Measurements from ENCODE around the gene SMC1B.

Gene SMC1B

GRCh38 chr22:45413368-45414211, at the start of gene SMC1B, which contains the start of gene RIBC2:
Gene SMC1B, minus strand, starts transcription at chr22:45413599. Its CDS starts 32 bp downstream, at chr22:45413567.
Gene RIBC2, plus strand, starts transcription at chr22:45413693. Its CDS starts 194 bp downstream, at chr22:45413887.
- H3K4me3 ChIP-seq (ENCODE audit: low read depth, low read length) = peak within 1 kb of the TSS; percentile 83
- TF ChIP-seq CTCF (IDR thresholded peaks at IDR 0.05; ENCODE audit: insufficient read depth, low read depth, low read length, missing control alignments) = no peak
- DNase-seq (ENCODE audit: low read depth) = peak; percentile 97

- no peak for TF ChIP-seq CTCF (IDR thresholded peaks at IDR 0.05; ENCODE audit: insufficient read depth, low read depth, low read length, missing control alignments)
- no peak overlapping the region for H3K4me3 ChIP-seq (ENCODE audit: low read depth, low read length)
- DNase-seq (ENCODE audit: low read depth) = peak; percentile 33
Measured at GRCh38 chr22:45462034-45462655, 48.7 kb upstream of the SMC1B start.

GRCh38 chr22:45460288-45461109, 47.1 kb upstream of the SMC1B start:
- DNase-seq (ENCODE audit: low read depth) = no peak

GRCh38 chr22:45459235-45459634, 45.8 kb upstream of the SMC1B start:
- no peak overlapping the region for H3K4me3 ChIP-seq (ENCODE audit: low read depth, low read length)
- DNase-seq (ENCODE audit: low read depth) = no peak
- no peak for TF ChIP-seq CTCF (IDR thresholded peaks at IDR 0.05; ENCODE audit: insufficient read depth, low read depth, low read length, missing control alignments)

More at GRCh38 chr22:45460288-45461109, 47.1 kb upstream of the SMC1B start:
- H3K4me3 ChIP-seq (ENCODE audit: low read depth, low read length) = no peak overlapping the region
- no peak for TF ChIP-seq CTCF (IDR thresholded peaks at IDR 0.05; ENCODE audit: insufficient read depth, low read depth, low read length, missing control alignments)

GRCh38 chr22:45458532-45458931, 45.1 kb upstream of the SMC1B start:
- H3K4me3 ChIP-seq (ENCODE audit: low read depth, low read length) = no peak overlapping the region
- no peak for TF ChIP-seq CTCF (IDR thresholded peaks at IDR 0.05; ENCODE audit: insufficient read depth, low read depth, low read length, missing control alignments)
- DNase-seq (ENCODE audit: low read depth) = no peak

GRCh38 chr22:45456811-45457210, 43.4 kb upstream of the SMC1B start:
- no peak for TF ChIP-seq CTCF (IDR thresholded peaks at IDR 0.05; ENCODE audit: insufficient read depth, low read depth, low read length, missing control alignments)
- DNase-seq (ENCODE audit: low read depth) = no peak
- no peak overlapping the region for H3K4me3 ChIP-seq (ENCODE audit: low read depth, low read length)
